HG02840 (cell line): Measurements from ENCODE around the gene LCP1.

Experiments
- ATAC-seq: cut with Tn5 transposase; IDR thresholded peaks from one replicate; pipeline ENCODE4 v1.9.1; 2021; ENCODE audit warnings: mild to moderate bottlenecking, moderate library complexity, moderate number of reproducible peaks; ENCODE audit not compliant: unreplicated experiment, low FRiP score

The LCP1 gene

DNA sequence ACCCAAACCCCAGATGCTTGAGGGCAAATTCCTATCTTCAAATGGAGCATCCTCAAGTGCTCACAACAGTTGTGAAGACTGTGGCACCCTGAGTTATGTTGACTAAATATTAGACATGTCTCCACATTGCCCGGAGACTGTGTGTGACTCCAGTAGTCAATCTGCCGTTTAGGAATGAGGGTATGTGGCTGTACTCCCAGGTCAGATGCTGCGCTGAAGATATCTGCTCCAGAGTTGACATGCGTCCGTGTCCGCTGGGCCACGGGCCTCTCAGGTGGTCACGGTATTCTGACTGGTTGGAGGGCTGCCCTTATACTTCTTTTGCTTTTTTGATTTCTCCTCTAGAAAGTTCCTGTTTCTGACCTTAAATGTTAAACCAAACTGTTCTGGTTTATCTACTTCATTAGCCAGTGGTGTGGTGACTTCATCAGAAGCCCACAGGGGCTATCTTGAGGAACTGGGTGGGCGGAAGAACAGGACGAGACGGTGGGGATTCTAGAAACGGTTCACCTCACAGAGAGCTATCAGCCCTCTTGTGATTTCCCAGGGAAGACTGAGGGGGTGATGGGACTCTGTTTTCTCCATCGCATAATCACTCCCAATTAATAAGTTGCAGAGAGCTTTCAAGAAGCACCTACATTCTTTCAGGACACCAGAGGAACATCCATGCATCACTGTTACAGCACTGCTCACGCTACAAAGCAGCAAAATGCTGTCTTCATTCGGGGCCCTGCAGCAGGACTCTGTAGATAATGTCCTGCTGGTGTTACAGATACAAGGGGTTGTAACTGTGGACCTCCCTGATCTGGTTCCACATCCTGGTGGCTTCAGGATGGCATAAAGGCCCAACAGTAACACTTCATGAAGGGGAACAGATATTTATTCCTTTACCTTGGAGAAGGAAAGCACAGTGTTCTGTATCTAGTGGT, 1.3 kb upstream of the LCP1 start:
- no peak for ATAC-seq

- peak; percentile 3 for ATAC-seq
These were observed 507 bp upstream of the LCP1 start for GRCh38 chr13:46182491-46182877.

DNA sequence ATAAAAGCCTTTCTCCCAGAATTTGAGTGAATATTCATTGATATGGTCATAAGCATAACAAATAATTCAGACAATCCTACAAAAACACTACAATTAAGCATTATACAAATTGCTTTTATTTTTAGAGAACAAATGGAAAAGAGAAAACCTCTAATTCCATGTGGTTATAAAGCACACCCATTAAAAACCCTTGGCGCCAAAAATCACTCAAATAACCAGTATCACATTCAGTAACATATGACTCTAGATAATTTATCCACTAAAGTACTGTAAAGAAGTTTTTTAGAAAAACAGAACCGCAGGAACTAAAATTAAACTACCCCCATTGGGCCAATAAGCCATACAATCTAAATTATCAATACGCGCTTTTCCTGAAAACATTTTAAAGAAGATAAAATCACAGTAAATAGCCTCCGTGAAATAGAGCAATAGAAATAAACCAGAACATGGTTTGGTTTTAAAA, 569 bp downstream of the LCP1 start:
- no peak for ATAC-seq

GRCh38 chr13:46179969-46180763, 1.8 kb downstream of the LCP1 start:
- ATAC-seq = no peak

DNA sequence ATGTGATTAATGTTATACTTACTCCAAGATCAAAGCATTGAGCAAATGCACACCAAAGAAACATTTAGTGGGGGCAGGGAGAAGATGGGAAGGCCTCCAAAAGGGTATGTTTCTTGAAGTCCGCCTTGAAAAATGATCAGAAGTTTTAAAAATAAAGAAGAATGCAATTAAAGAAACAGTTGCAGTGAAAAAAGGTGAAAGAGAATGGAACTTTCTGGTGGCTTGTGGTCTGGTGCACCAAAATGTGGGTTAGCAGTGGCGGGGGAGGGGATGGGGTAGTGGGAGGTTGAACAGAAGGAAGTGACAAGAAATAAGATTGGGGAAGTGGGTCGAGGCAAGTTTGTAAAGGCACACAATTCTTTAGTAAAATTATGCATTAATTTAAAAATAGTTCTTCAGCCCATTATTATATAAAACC, 2.5 kb downstream of the LCP1 start:
- ATAC-seq = no peak

- ATAC-seq = no peak
These were observed 3.2 kb downstream of the LCP1 start for GRCh38 chr13:46178821-46179220.

DNA sequence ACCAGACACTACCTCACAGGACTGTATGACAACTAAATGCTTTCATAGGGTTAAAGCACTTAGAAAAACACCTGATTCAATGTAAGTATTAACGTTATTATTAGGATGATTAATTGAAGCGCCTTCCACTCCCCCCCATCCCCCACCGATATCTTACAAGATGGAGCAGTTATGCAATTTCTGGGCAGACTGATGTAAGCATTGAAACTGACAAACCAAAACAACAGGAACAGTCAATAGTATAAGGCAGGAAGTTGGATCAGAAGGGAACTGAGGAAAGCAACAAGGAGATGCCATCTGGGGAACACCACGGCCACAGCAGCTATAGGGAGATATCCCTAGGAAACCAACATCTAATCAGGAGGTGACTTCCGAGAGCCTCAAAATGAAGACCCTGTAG, 3.8 kb downstream of the LCP1 start:
- ATAC-seq = no peak

GRCh38 chr13:46176756-46177155, 5.2 kb downstream of the LCP1 start:
- no peak for ATAC-seq

DNA sequence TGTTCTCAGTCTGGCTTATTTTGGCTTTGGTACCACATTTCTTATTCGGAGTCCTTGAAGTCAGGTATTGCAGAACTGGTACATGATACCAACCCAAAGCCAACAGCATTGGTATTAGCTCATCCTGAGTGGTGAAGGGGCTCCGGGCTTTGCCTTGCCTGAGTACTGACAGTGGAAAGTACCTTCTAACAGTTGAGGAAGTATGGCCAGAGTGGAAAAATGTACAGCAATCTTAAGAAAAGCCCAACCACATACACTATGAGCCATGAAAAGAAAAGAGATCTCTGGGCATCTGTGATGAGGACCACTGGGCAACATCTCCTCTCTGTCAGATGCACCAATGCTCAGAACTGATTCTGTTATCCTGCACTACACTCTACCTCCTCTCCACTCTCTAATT, 8.3 kb downstream of the LCP1 start:
- peak; percentile 42 for ATAC-seq

DNA sequence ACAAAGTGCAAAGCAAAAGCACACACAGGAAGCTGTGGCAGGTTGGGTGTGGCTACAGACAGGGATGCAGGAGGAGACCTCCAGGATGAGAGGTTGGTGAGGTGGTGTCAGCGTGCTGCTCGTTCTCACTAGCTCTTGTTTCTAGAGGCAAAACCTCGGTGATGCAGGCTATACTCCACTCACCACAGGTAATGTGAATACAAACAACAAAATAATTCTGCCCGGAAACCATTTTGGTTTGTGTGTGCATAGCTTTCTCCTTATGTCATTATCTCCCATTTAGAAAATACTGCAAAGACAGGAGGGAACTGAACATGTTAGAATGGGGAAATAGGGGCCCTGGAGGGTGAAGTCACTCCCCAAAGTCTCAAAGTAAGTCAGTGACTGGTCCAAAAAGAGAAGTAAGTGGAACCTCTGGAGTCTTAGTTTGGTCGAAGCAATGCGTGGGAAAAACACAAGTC, 9.4 kb downstream of the LCP1 start:
- no peak for ATAC-seq

GRCh38 chr13:46171739-46172138, 10.2 kb downstream of the LCP1 start:
- ATAC-seq = no peak

GRCh38 chr13:46171217-46171616, 10.8 kb downstream of the LCP1 start:
- no peak for ATAC-seq

DNA sequence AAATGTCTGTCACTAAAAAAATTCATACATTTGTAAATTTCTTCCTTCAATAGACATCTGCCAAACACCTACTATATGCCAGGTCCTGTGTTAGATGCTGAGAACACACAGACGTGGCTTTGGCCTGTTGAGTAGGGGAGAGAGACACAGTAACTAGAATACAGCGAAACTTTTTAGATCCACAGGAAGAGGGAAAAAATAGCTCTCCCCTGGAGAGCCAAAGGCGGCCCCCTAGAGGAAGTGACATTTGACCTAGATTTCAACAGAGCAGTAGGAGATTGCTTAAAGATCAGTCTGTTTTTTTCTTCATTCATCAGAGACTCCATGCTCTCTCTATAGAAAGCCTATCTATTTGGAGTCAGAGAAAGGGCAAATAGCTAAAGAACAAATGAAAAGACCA, 11.3 kb downstream of the LCP1 start:
- no peak for ATAC-seq

GRCh38 chr13:46170268-46170667, 11.7 kb downstream of the LCP1 start:
- ATAC-seq = no peak

DNA sequence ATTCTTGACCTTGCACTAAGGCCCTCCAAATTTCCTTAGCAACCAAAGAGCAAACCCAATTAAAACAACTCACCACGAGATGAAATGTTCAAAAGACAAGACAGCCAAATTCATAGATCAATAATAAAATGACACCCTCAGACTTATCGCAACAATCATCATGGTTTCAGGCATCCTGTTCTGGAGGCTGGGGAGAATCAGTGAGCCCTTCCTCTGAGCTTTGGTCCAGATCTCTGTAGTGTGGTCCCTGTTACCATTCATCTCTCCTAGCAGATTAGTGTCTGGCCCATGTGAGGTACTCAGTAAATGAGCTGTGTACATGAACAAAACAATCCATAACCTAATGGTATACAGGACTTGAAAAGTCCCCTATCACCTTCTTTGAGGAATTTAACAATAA, 12.2 kb downstream of the LCP1 start:
- ATAC-seq = no peak

DNA sequence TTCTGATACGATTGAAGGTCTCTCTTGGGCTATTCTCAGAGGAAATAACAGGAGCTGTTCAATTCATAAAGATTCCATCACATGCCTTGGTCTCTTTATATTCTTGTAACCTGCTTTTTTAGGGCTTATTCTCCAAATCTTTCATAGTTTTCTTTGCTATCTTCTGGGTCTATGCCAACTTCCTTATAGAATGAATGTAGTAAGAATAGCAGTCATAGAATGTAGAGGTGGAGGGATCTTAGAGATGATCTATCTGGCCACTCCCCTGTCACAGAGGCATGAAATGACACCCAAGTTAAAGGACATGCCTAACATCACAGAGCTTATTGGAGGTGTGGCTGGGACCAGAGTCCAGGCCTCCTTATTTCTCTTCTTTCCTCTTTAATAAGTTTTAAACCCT, 13.2 kb downstream of the LCP1 start:
- no peak for ATAC-seq

GRCh38 chr13:46168341-46168740, 13.6 kb downstream of the LCP1 start:
- ATAC-seq = no peak

GRCh38 chr13:46166947-46167610, 14.9 kb downstream of the LCP1 start:
- ATAC-seq = no peak

DNA sequence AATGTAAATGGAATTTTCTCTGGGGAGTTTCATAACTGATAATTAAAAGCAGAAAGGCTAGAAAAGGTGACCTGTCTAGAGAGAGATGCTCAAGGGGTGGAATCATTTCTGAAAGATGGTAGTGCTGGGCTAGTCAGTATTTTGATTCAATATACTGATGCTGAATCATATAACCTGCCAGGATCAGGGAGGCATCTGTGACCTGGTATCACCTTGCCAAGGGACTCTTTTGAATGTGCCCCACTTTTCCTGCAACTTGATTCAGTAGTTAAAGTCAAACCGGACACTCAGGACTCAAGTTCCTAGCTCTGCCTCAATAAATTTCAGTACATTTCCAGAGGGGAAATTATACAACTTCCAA, 15.8 kb downstream of the LCP1 start:
- no peak for ATAC-seq

- peak; percentile 34 for ATAC-seq
These were observed 16.3 kb downstream of the LCP1 start for GRCh38 chr13:46165485-46166223.
